HepG2 (cell line): ENCODE results near the gene MRPL20. TPM values are rescaled to one million over a fixed set of nuclear protein-coding genes. Genes with fewer than 3 reads are reported as not detected.
A peak's percentile ranks its signal among the peaks of the same experiment; 100 is the strongest.

ENCODE experiments used
- AKNA ChIP-seq: sonication (generic); formaldehyde crosslinking; IDR thresholded peaks from 2 replicates; pipeline ENCODE4 v1.4.0; 2020; ENCODE audit warnings: missing genetic modification reagents, borderline replicate concordance
- CAMTA2 ChIP-seq: sonication (generic); formaldehyde crosslinking; IDR thresholded peaks from 2 replicates; pipeline ENCODE4 v1.4.0; 2020; ENCODE audit warnings: mild to moderate bottlenecking, missing genetic modification reagents, borderline replicate concordance
- GPN1 ChIP-seq: sonication (generic); formaldehyde crosslinking; IDR thresholded peaks from 2 replicates; pipeline ENCODE4 v1.5.1; 2020; ENCODE audit warnings: missing genetic modification reagents, borderline replicate concordance
- GZF1 ChIP-seq: sonication (generic); formaldehyde crosslinking; IDR thresholded peaks from 2 replicates; pipeline ENCODE4 v1.5.1; 2020; ENCODE audit warnings: mild to moderate bottlenecking, missing genetic modification reagents
- MYNN ChIP-seq: sonication (generic); formaldehyde crosslinking; IDR thresholded peaks from 2 replicates; pipeline ENCODE4 v1.4.0; 2020; ENCODE audit warnings: mild to moderate bottlenecking, low read depth, missing genetic modification reagents
- POLR2G ChIP-seq: fragments of 200-400 bp; formaldehyde crosslinking; IDR thresholded peaks from 2 replicates; pipeline ENCODE4 v1.6.1; 2018; ENCODE audit warnings: mild to moderate bottlenecking, low read depth, low read length, moderate library complexity
- RFXAP ChIP-seq: sonication (generic); formaldehyde crosslinking; IDR thresholded peaks from 2 replicates; pipeline ENCODE4 v1.4.0; 2020; ENCODE audit warnings: missing genetic modification reagents, borderline replicate concordance
- ZBTB46 ChIP-seq: sonication (generic); formaldehyde crosslinking; IDR thresholded peaks from 2 replicates; pipeline ENCODE4 v1.4.0; 2020; ENCODE audit warnings: mild to moderate bottlenecking, missing genetic modification reagents, borderline replicate concordance
- ZNF282 ChIP-seq: fragments of 450-650 bp; IDR thresholded peaks from 2 replicates; pipeline ENCODE4 v1.6.1; 2018; ENCODE audit not compliant: partially characterized antibody
- ZNF33A ChIP-seq: sonication (generic); formaldehyde crosslinking; IDR thresholded peaks from 2 replicates; pipeline ENCODE4 v1.5.1; 2020; ENCODE audit warnings: missing genetic modification reagents, mild to moderate bottlenecking, moderate library complexity, borderline replicate concordance
- ZNF562 ChIP-seq: sonication (generic); formaldehyde crosslinking; IDR thresholded peaks from 2 replicates; pipeline ENCODE4 v1.8.0; 2022; ENCODE audit warnings: missing genetic modification reagents, borderline replicate concordance
- ZNF605 ChIP-seq: sonication (generic); formaldehyde crosslinking; IDR thresholded peaks from 2 replicates; pipeline ENCODE4 v1.8.0; 2022; ENCODE audit warnings: mild to moderate bottlenecking, missing genetic modification reagents
- polyA plus RNA-seq, 8 experiments: library from polyadenylated mRNA; depleted of rRNA in 3 of 8; stranded (reverse) in 7 of 8; unstranded in 1 of 8; fragments of >200 nt; fragmentation: Illumina TruSeq in 4 of 8; extraction: Trizol in 4 of 8; gene quantifications; 2 replicates each; pipeline versions ENCODE4 v1.2.1 to v1.2.3, GENCODE V29; 2011 to 2016; ENCODE audit warnings: low read depth in 4 of 8, missing spikeins in 1 of 8, mixed read lengths in 1 of 8; ENCODE audit not compliant: insufficient read depth in 1 of 8
- total RNA-seq, 5 experiments: library from RNA; depleted of rRNA; stranded (reverse); fragments of >200 nt; fragmentation: Illumina TruSeq; extraction: Trizol; gene quantifications; 2 replicates each; pipeline ENCODE4 v1.2.3, GENCODE V29; 2016; ENCODE audit warnings: low read depth in 1 of 5
- TF ChIP-seq, protein P1 (sequence below): sonication (generic); formaldehyde crosslinking; IDR thresholded peaks from 2 replicates; pipeline ENCODE4 v1.5.0; 2020; ENCODE audit warnings: missing genetic modification reagents
- TF ChIP-seq, protein P2 (sequence below): sonication (generic); formaldehyde crosslinking; IDR thresholded peaks from 2 replicates; pipeline ENCODE4 v1.5.0; 2020; ENCODE audit warnings: missing genetic modification reagents
- TF ChIP-seq, protein P3 (sequence below): sonication (generic); formaldehyde crosslinking; IDR thresholded peaks from 2 replicates; pipeline ENCODE4 v1.5.1; 2020; ENCODE audit warnings: missing genetic modification reagents, mild to moderate bottlenecking, borderline replicate concordance
- TF ChIP-seq, protein P4 (sequence below): sonication (generic); formaldehyde crosslinking; IDR thresholded peaks from 2 replicates; pipeline ENCODE4 v1.5.0; 2020; ENCODE audit warnings: mild to moderate bottlenecking, missing genetic modification reagents

MRPL20 gene
- total and polyA plus RNA-seq, 2 of the 13 experiments (the other 11 are each of a cell fraction or from before 2014, with no cell fraction given) = 59.2 to 127 TPM

DNA sequence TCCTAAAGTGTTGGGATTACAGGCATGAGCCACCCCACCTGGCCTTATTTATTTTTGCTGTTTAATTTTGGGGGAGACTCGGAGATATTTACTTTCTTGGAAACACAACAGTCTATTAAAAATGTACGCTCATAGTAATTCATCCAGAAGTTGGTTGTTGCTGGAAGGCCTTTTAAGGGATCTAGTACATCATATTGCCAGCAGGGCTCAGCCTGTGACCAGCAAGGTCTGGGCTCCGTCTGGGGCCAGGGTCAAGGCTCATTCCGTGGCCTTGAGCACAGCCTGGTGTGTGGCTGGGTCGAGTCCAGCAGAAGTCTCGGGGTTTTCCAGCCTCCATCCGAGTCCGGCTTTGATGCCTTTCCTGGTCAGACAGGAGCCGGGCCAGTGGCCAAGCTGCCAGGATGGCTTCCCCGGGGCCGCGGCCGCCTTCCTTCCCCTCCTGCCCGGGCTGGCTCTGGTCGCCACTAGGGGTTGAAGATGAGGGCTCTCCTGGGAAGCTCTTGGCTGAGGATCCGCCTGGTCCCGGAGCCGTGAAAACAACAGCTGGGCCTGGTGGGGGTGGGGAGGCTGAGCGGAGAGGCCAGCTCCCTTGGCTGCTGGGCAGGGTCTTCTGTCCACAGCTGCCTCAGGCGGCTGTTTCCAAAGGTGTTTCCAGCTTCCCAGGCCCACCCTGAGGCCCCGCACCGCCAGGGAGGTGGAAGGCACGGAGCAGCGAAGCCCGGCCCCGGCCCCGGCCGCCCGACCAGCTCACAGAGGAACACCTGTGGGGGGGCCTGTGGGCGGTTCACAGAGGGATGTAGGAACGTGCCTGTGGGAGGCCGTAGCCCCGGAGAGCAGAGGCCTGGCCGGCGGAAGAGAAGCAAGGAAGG is 23.3 kb upstream of the MRPL20 start (continued):
- TF ChIP-seq AKNA (CRISPR knock-in tag) (no peak), POLR2G (peak; percentile 81), RFXAP (CRISPR knock-in tag) (0 out of 2 replicates have a peak, but pooled peaks have one; percentile 26), CAMTA2 (CRISPR knock-in tag) (no peak), ZNF562 (CRISPR knock-in tag) (no peak), GZF1 (CRISPR knock-in tag) (no peak), ZNF282 (no peak), MYNN (CRISPR knock-in tag) (no peak), GPN1 (CRISPR knock-in tag) (no peak), ZNF33A (no peak), ZBTB46 (CRISPR knock-in tag) (no peak), ZNF605 (CRISPR knock-in tag) (no peak)
- TF ChIP-seq, protein P1, sequence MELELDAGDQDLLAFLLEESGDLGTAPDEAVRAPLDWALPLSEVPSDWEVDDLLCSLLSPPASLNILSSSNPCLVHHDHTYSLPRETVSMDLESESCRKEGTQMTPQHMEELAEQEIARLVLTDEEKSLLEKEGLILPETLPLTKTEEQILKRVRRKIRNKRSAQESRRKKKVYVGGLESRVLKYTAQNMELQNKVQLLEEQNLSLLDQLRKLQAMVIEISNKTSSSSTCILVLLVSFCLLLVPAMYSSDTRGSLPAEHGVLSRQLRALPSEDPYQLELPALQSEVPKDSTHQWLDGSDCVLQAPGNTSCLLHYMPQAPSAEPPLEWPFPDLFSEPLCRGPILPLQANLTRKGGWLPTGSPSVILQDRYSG (CRISPR knock-in tag) = peak; percentile 75; the same call in 1 of the 2 replicates
- TF ChIP-seq, protein P2, sequence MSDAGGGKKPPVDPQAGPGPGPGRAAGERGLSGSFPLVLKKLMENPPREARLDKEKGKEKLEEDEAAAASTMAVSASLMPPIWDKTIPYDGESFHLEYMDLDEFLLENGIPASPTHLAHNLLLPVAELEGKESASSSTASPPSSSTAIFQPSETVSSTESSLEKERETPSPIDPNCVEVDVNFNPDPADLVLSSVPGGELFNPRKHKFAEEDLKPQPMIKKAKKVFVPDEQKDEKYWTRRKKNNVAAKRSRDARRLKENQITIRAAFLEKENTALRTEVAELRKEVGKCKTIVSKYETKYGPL = no peak
- TF ChIP-seq, protein P3, sequence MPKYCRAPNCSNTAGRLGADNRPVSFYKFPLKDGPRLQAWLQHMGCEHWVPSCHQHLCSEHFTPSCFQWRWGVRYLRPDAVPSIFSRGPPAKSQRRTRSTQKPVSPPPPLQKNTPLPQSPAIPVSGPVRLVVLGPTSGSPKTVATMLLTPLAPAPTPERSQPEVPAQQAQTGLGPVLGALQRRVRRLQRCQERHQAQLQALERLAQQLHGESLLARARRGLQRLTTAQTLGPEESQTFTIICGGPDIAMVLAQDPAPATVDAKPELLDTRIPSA = peak; percentile 71; the same call in 1 of the 2 replicates
- TF ChIP-seq, protein P4, sequence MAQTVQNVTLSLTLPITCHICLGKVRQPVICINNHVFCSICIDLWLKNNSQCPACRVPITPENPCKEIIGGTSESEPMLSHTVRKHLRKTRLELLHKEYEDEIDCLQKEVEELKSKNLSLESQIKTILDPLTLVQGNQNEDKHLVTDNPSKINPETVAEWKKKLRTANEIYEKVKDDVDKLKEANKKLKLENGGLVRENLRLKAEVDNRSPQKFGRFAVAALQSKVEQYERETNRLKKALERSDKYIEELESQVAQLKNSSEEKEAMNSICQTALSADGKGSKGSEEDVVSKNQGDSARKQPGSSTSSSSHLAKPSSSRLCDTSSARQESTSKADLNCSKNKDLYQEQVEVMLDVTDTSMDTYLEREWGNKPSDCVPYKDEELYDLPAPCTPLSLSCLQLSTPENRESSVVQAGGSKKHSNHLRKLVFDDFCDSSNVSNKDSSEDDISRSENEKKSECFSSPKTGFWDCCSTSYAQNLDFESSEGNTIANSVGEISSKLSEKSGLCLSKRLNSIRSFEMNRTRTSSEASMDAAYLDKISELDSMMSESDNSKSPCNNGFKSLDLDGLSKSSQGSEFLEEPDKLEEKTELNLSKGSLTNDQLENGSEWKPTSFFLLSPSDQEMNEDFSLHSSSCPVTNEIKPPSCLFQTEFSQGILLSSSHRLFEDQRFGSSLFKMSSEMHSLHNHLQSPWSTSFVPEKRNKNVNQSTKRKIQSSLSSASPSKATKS = no peak
